Osteoblast (primary cell): ENCODE results near the gene DENND1A. TPM values are rescaled to one million over a fixed set of nuclear protein-coding genes. Genes with fewer than 3 reads are reported as not detected.

Experiments used
- DNase-seq: peaks from one replicate; pipeline ENCODE4 v3.0.0; 2011; ENCODE audit warnings: low spot score, mixed read lengths; ENCODE audit not compliant: insufficient read length; ENCODE audit errors: missing footprints
- H2AFZ ChIP-seq: 2 replicates; pipeline ENCODE4 v1.6.0; 2011; ENCODE audit warnings: mild to moderate bottlenecking, low read length
- H3K27ac ChIP-seq: 2 replicates; pipeline ENCODE4 v1.5.1; 2011; ENCODE audit warnings: mild to moderate bottlenecking, low read depth, low read length, moderate library complexity
- H3K27me3 ChIP-seq: 2 replicates; pipeline ENCODE4 v1.6.0; 2012; ENCODE audit warnings: mild to moderate bottlenecking, control low read depth, inconsistent platforms, low read length, moderate library complexity; ENCODE audit not compliant: insufficient read depth
- H3K36me3 ChIP-seq: 2 replicates; pipeline ENCODE4 v1.5.1; 2011; ENCODE audit warnings: mild to moderate bottlenecking, low read length, control low read depth, moderate library complexity; ENCODE audit not compliant: insufficient read depth
- H3K4me1 ChIP-seq: 2 replicates; pipeline ENCODE4 v1.5.1; 2011; ENCODE audit warnings: mild to moderate bottlenecking, low read length, control low read depth, moderate library complexity; ENCODE audit not compliant: insufficient read depth
- H3K4me2 ChIP-seq: 2 replicates; pipeline ENCODE4 v1.6.0; 2011; ENCODE audit warnings: mild to moderate bottlenecking, low read length; ENCODE audit not compliant: insufficient read depth
- H3K4me3 ChIP-seq: fragments of 200-600 bp; sonication (generic); 3 replicates; pipeline ENCODE4 v1.5.1; 2012; ENCODE audit warnings: mild to moderate bottlenecking, low read length, inconsistent platforms; ENCODE audit not compliant: insufficient read depth
- H3K79me2 ChIP-seq: 2 replicates; pipeline ENCODE4 v1.6.0; 2012; ENCODE audit warnings: mild to moderate bottlenecking, low read length, control low read depth, inconsistent platforms; ENCODE audit not compliant: insufficient read depth
- H3K9me3 ChIP-seq: 2 replicates; pipeline ENCODE4 v1.5.1; 2011; ENCODE audit warnings: low read depth, low read length, control low read depth
- H4K20me1 ChIP-seq: 2 replicates; pipeline ENCODE4 v1.6.0; 2012; ENCODE audit warnings: mild to moderate bottlenecking, low read length, control low read depth; ENCODE audit not compliant: insufficient read depth
- total RNA-seq: library from RNA; depleted of rRNA; stranded (reverse); fragments of >200 nt; gene quantifications from 2 replicates; pipeline ENCODE4 v1.2.3, GENCODE V29; 2012
- TF ChIP-seq, protein P1 (sequence below): IDR thresholded peaks from 2 replicates; pipeline ENCODE4 v1.5.1; 2011; ENCODE audit warnings: mild to moderate bottlenecking, low read depth, low read length, moderate library complexity; ENCODE audit errors: extremely low read depth

The DENND1A gene
- total RNA-seq, 1 donor: 14.1 TPM

DNA sequence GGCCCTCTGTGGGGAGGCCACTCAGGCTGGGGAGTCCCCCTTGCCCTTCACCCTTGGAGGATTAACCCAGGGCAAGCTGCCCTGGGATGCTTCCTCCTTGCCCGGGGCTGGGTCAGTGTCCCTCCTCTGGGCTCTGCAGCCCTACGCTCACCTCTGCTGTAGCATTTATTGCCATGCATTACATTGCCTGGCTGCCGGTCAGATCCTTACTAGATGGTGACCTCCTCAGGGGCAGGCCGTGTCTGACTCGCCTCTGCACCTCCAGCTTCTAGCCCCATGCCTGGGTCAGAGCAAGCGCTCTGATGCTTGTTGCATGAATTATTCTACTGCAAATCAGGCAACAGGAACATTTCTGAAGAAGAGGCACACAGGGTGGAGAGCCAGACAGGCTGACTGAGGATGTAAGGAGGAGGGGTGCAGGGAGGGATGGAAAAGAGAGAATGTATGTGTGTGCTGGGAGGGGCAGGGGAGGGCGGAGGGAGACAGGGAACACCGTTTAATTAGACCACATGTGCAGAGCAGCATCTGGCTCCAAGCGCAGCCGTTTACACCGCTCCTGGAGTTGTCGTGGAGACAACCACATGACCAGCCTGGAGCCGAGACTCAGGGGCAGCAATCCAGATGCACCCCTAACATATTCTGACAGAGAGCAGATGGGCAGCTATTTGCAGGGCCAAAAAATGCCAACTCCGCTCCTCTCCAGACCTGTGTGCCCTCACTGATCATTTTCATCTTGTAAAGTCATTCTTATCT, 456.9 kb downstream of the DENND1A start:
- Histone ChIP-seq H3K4me1 (no peaks in the 10 kb centered on the region), H3K79me2 (no peaks in the 10 kb centered on the region), H3K4me3 (no peak overlapping the region), H3K27me3 (no peaks in the 10 kb centered on the region), H3K9me3 (no peaks in the 10 kb centered on the region), H4K20me1 (no peaks in the 10 kb centered on the region), H2AFZ (no peak overlapping the region), H3K27ac (no peak overlapping the region), H3K4me2 (no peak overlapping the region), H3K36me3 (no peaks in the 10 kb centered on the region)
- TF ChIP-seq, protein P1, sequence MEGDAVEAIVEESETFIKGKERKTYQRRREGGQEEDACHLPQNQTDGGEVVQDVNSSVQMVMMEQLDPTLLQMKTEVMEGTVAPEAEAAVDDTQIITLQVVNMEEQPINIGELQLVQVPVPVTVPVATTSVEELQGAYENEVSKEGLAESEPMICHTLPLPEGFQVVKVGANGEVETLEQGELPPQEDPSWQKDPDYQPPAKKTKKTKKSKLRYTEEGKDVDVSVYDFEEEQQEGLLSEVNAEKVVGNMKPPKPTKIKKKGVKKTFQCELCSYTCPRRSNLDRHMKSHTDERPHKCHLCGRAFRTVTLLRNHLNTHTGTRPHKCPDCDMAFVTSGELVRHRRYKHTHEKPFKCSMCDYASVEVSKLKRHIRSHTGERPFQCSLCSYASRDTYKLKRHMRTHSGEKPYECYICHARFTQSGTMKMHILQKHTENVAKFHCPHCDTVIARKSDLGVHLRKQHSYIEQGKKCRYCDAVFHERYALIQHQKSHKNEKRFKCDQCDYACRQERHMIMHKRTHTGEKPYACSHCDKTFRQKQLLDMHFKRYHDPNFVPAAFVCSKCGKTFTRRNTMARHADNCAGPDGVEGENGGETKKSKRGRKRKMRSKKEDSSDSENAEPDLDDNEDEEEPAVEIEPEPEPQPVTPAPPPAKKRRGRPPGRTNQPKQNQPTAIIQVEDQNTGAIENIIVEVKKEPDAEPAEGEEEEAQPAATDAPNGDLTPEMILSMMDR: no peak
- DNase-seq: no peak

GRCh38 chr9:123471843-123472570, 457.9 kb downstream of the DENND1A start:
- no peak for DNase-seq
- Histone ChIP-seq H3K36me3 (no peaks in the 10 kb centered on the region), H4K20me1 (no peaks in the 10 kb centered on the region), H3K4me1 (no peaks in the 10 kb centered on the region), H3K79me2 (no peaks in the 10 kb centered on the region), H2AFZ (no peak overlapping the region), H3K27me3 (no peaks in the 10 kb centered on the region), H3K27ac (no peak overlapping the region), H3K4me3 (no peak overlapping the region), H3K9me3 (no peaks in the 10 kb centered on the region), H3K4me2 (no peak overlapping the region)
- TF ChIP-seq, protein P1: no peak

- no peaks in the 10 kb centered on the region for H3K79me2 ChIP-seq
- no peaks in the 10 kb centered on the region for H4K20me1 ChIP-seq
- H3K4me2 ChIP-seq: no peak overlapping the region
- no peaks in the 10 kb centered on the region for H3K4me1 ChIP-seq
- TF ChIP-seq, protein P1: no peak
- no peaks in the 10 kb centered on the region for H3K27me3 ChIP-seq
- no peak overlapping the region for H3K27ac ChIP-seq
- H3K36me3 ChIP-seq: no peaks in the 10 kb centered on the region
- H2AFZ ChIP-seq: no peak overlapping the region
- no peak for DNase-seq
- no peaks in the 10 kb centered on the region for H3K9me3 ChIP-seq
- H3K4me3 ChIP-seq: no peak overlapping the region
Measured at GRCh38 chr9:123470991-123471770, 458.7 kb downstream of the DENND1A start.
